SK-N-SH (cell line): ENCODE data around the gene LCNL1. TPM values are rescaled to one million over a fixed set of nuclear protein-coding genes. Genes with fewer than 3 reads are reported as not detected.

Experiments used
- CTCF ChIA-PET: fragments of 300-600, 350-600 bp; formaldehyde crosslinking; extraction: SDS; loops from one replicate; lab custom pipeline; 2021; lab: Yijun Ruan, JAX
- POLR2A ChIA-PET: fragments of 350-600 bp; sonication (Branson Sonifier 250); formaldehyde crosslinking; extraction: SDS; loops from one replicate; lab custom pipeline; 2020; ENCODE audit warnings: antibody characterized with exemption, inconsistent platforms; lab: Yijun Ruan, JAX
- DNase-seq: peaks from one replicate; pipeline ENCODE4 v3.0.0; 2012
- H2AFZ ChIP-seq: fragments of 200-600 bp; sonication (generic); 2 replicates; pipeline ENCODE4 v1.8.1; 2016; ENCODE audit warnings: antibody characterized with exemption, mild to moderate bottlenecking, low read depth
- H3F3A ChIP-seq: fragments of 200-600 bp; sonication (generic); replicated peaks from 2 replicates; pipeline ENCODE3; 2016; ENCODE audit warnings: antibody characterized with exemption, mild to moderate bottlenecking; ENCODE audit not compliant: insufficient read depth
- H3K27ac ChIP-seq, 2 experiments: fragments of 200-500 bp in 1 of 2; fragments of 200-600 bp in 1 of 2; sonication (Bioruptor generic) in 1 of 2; sonication (generic), shearing (Covaris generic) in 1 of 2; 2 replicates each; pipeline versions ENCODE4 v1.5.1 to v1.6.1; 2014 to 2016; ENCODE audit warnings: low read depth in 2 of 2, inconsistent platforms in 1 of 2, low read length in 1 of 2, mild to moderate bottlenecking in 1 of 2, mixed read lengths in 1 of 2
- H3K27me3 ChIP-seq: fragments of 200-600 bp; sonication (generic), shearing (Covaris generic); 2 replicates; pipeline ENCODE4 v1.6.1; 2016; ENCODE audit warnings: mixed run types; ENCODE audit not compliant: insufficient read depth
- H3K36me3 ChIP-seq, 2 experiments: fragments of 200-500 bp in 1 of 2; fragments of 200-600 bp in 1 of 2; sonication (Bioruptor generic) in 1 of 2; sonication (generic) in 1 of 2; replicated peaks in 1 of 2; 2 replicates each; pipeline versions ENCODE3 to v1.5.1; 2014 to 2016; ENCODE audit warnings: low read length in 1 of 2, mild to moderate bottlenecking in 1 of 2; ENCODE audit not compliant: insufficient read depth in 2 of 2, control insufficient read depth in 1 of 2
- H3K4me1 ChIP-seq, 2 experiments: fragments of 200-500 bp in 1 of 2; fragments of 200-600 bp in 1 of 2; sonication (Bioruptor generic) in 1 of 2; sonication (generic), shearing (Covaris generic) in 1 of 2; 2 replicates each; pipeline versions ENCODE4 v1.5.1 to v1.6.1; 2014 to 2016; ENCODE audit warnings: low read depth in 1 of 2, low read length in 1 of 2, mixed run types in 1 of 2; ENCODE audit not compliant: insufficient read depth in 2 of 2, control insufficient read depth in 1 of 2
- H3K4me2 ChIP-seq: fragments of 200-600 bp; sonication (generic), shearing (Covaris generic); 2 replicates; pipeline ENCODE4 v1.6.1; 2017; ENCODE audit warnings: mixed run types
- H3K4me3 ChIP-seq, 2 experiments: fragments of 200-500 bp in 1 of 2; fragments of 200-600 bp in 1 of 2; sonication (Bioruptor generic) in 1 of 2; sonication (generic), shearing (Covaris generic) in 1 of 2; 2 replicates each; pipeline versions ENCODE4 v1.5.1 to v1.8.1; 2014 to 2016; ENCODE audit warnings: low read depth in 2 of 2, inconsistent platforms in 1 of 2, low read length in 1 of 2, mild to moderate bottlenecking in 1 of 2, mixed read lengths in 1 of 2, moderate library complexity in 1 of 2
- H3K79me2 ChIP-seq: fragments of 200-600 bp; sonication (generic); 2 replicates; pipeline ENCODE4 v1.8.1; 2017; ENCODE audit warnings: mild to moderate bottlenecking; ENCODE audit not compliant: insufficient read depth
- H3K9ac ChIP-seq: fragments of 200-600 bp; sonication (generic); 2 replicates; pipeline ENCODE4 v1.6.1; 2017; ENCODE audit warnings: mixed run types
- H3K9me2 ChIP-seq: fragments of 200-600 bp; sonication (generic); 2 replicates; pipeline ENCODE4 v1.6.1; 2017; ENCODE audit warnings: mixed run types
- H3K9me3 ChIP-seq: fragments of 200-600 bp; sonication (generic); 2 replicates; pipeline ENCODE4 v1.6.1; 2017; ENCODE audit warnings: mixed run types, mild to moderate bottlenecking, moderate library complexity
- H4K20me1 ChIP-seq: fragments of 200-600 bp; sonication (generic); 2 replicates; pipeline ENCODE4 v1.6.1; 2017; ENCODE audit warnings: mild to moderate bottlenecking, mixed run types; ENCODE audit not compliant: insufficient read depth
- ELF1 ChIP-seq: IDR thresholded peaks from 2 replicates; pipeline ENCODE4 v1.4.0; 2012
- EP300 ChIP-seq, 2 experiments: IDR thresholded peaks; 2 replicates each; pipeline versions ENCODE4 v1.4.0 to v1.6.1; 2012; ENCODE audit warnings: borderline replicate concordance in 1 of 2, low read depth in 1 of 2, low read length in 1 of 2
- FOXM1 ChIP-seq: IDR thresholded peaks from 2 replicates; pipeline ENCODE4 v1.4.0; 2012; ENCODE audit warnings: low read depth, mild to moderate bottlenecking
- GABPA ChIP-seq: IDR thresholded peaks from 2 replicates; pipeline ENCODE4 v1.4.0; 2012; ENCODE audit warnings: low read depth, mild to moderate bottlenecking
- GATA2 ChIP-seq: sonication (generic); formaldehyde crosslinking; IDR thresholded peaks from 2 replicates; pipeline ENCODE4 v1.5.0; 2020; ENCODE audit warnings: mild to moderate bottlenecking, missing genetic modification reagents
- JUND ChIP-seq: IDR thresholded peaks from 2 replicates; pipeline ENCODE4 v1.4.0; 2012
- MEF2A ChIP-seq: IDR thresholded peaks from 2 replicates; pipeline ENCODE4 v1.4.0; 2012; ENCODE audit warnings: low read depth, borderline replicate concordance
- MXI1 ChIP-seq: IDR thresholded peaks from 2 replicates; pipeline ENCODE4 v1.6.1; 2012; ENCODE audit warnings: mild to moderate bottlenecking, low read depth, low read length, improper control_type of control experiment
- NFIC ChIP-seq: IDR thresholded peaks from 2 replicates; pipeline ENCODE4 v1.4.0; 2012; ENCODE audit warnings: borderline replicate concordance
- TAF1 ChIP-seq: IDR thresholded peaks from 2 replicates; pipeline ENCODE4 v1.6.1; 2012; ENCODE audit warnings: low read depth, mild to moderate bottlenecking, low read length, moderate library complexity, borderline replicate concordance
- TCF12 ChIP-seq: IDR thresholded peaks from 2 replicates; pipeline ENCODE4 v1.4.0; 2012
- TEAD4 ChIP-seq: IDR thresholded peaks from 2 replicates; pipeline ENCODE4 v1.4.0; 2012; ENCODE audit warnings: mild to moderate bottlenecking, borderline replicate concordance; ENCODE audit not compliant: insufficient read depth
- WGBS: methylation state at CpG from one replicate; pipeline ENCODE4 v1.1.6; 2017; ENCODE audit warnings: low lambda C conversion rate; 5-methylcytosine and 5-hydroxymethylcytosine counted together
- polyA plus RNA-seq, 3 experiments: library from polyadenylated mRNA; depleted of rRNA; stranded (reverse); fragments of >200 nt; gene quantifications; 2 replicates each; pipeline ENCODE4 v1.2.3, GENCODE V29; 2012
- TF ChIP-seq, protein P1 (sequence below): fragments of 150-350 bp; IDR thresholded peaks from 2 replicates; pipeline ENCODE4 v1.6.1; 2016; ENCODE audit warnings: mild to moderate bottlenecking, low read depth, low read length
- TF ChIP-seq, protein P2 (sequence below): IDR thresholded peaks from 2 replicates; pipeline ENCODE4; 2012
- TF ChIP-seq, protein P3 (sequence below): fragments of 200-600 bp; sonication (generic); IDR thresholded peaks from 2 replicates; pipeline ENCODE4 v1.6.1; 2017; ENCODE audit warnings: antibody characterized with exemption, mild to moderate bottlenecking, moderate library complexity
- TF ChIP-seq, protein P4 (sequence below): IDR thresholded peaks from 2 replicates; pipeline ENCODE4 v1.4.0; 2012; ENCODE audit warnings: low read depth, borderline replicate concordance
- TF ChIP-seq, protein P5 (sequence below): IDR thresholded peaks from 2 replicates; pipeline ENCODE4 v1.4.0; 2012; ENCODE audit warnings: low read depth
- TF ChIP-seq, protein P6 (sequence below): fragments of 150-350 bp; IDR thresholded peaks from 2 replicates; pipeline ENCODE4 v1.6.1; 2017; ENCODE audit warnings: antibody characterized with exemption, low read length, low read depth, borderline replicate concordance

Gene LCNL1
- polyA plus RNA-seq, 1 of the 3 experiments (the other 2 are of a cell fraction): not detected

DNA sequence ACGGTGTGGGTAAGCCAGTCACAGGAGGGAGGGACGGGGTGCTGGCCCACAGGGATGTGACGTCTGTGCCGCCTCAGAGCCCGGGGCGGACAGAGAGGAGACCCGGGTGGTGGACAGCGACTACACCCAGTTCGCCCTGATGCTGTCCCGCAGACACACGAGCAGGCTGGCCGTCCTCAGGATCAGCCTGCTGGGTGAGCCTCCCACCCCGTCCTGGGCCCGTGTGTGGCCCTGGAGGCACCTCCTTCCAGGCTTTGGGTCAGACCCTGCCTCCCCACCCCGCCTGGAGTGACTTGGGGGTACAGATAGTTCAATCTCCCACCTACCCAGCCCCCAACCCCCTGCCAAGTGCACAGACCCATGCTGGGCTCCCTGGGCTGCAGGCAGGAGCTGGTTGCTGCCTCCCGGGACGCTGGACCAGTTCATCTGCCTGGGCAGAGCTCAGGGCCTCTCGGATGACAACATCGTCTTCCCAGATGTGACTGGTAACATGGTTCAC lies 29.0 kb upstream of the LCNL1 start:
- Histone ChIP-seq H3K9me2 (no peaks in the 10 kb centered on the region), H3K4me2 (no peak overlapping the region), H3K36me3 (no peaks in the 10 kb centered on the region), H3K27me3 (no peaks in the 10 kb centered on the region), H3K4me3 (no peak overlapping the region), H2AFZ (no peak overlapping the region), H3K79me2 (no peaks in the 10 kb centered on the region), H3K9me3 (no peaks in the 10 kb centered on the region), H3K4me1 (peaks cover 0 to 25% of the 10 kb centered on the region in 2 experiments; a peak in 2 of 4 replicates), H3K27ac (no peak overlapping the region), H3K9ac (no peak overlapping the region), H4K20me1 (no peaks in the 10 kb centered on the region), H3F3A (no peaks in the 10 kb centered on the region)
- ChIA-PET CTCF (interaction anchor here (13.2 kb wide), 1 partner anchor 79 kb away, joined by 350 read pairs; the partner anchor contains the start of genes ABCA2 and FUT7), POLR2A (interaction anchor here (0.6 kb wide), 1 partner anchor 9 kb away, joined by 4 read pairs; no protein-coding TSS in a partner anchor)
- no peak for TF ChIP-seq ELF1
- no peak for TF ChIP-seq EP300 (IDR thresholded peaks at IDR 0.05; ENCODE audit: borderline replicate concordance in 1 of 2, low read depth in 1 of 2, low read length in 1 of 2)
- TF ChIP-seq, protein P1, sequence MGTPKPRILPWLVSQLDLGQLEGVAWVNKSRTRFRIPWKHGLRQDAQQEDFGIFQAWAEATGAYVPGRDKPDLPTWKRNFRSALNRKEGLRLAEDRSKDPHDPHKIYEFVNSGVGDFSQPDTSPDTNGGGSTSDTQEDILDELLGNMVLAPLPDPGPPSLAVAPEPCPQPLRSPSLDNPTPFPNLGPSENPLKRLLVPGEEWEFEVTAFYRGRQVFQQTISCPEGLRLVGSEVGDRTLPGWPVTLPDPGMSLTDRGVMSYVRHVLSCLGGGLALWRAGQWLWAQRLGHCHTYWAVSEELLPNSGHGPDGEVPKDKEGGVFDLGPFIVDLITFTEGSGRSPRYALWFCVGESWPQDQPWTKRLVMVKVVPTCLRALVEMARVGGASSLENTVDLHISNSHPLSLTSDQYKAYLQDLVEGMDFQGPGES: no peak
- TF ChIP-seq, protein P2, sequence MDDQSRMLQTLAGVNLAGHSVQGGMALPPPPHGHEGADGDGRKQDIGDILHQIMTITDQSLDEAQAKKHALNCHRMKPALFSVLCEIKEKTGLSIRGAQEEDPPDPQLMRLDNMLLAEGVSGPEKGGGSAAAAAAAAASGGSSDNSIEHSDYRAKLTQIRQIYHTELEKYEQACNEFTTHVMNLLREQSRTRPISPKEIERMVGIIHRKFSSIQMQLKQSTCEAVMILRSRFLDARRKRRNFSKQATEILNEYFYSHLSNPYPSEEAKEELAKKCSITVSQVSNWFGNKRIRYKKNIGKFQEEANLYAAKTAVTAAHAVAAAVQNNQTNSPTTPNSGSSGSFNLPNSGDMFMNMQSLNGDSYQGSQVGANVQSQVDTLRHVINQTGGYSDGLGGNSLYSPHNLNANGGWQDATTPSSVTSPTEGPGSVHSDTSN: no peak
- TF ChIP-seq MEF2A: no peak
- no peak for TF ChIP-seq GABPA
- TF ChIP-seq, protein P3, sequence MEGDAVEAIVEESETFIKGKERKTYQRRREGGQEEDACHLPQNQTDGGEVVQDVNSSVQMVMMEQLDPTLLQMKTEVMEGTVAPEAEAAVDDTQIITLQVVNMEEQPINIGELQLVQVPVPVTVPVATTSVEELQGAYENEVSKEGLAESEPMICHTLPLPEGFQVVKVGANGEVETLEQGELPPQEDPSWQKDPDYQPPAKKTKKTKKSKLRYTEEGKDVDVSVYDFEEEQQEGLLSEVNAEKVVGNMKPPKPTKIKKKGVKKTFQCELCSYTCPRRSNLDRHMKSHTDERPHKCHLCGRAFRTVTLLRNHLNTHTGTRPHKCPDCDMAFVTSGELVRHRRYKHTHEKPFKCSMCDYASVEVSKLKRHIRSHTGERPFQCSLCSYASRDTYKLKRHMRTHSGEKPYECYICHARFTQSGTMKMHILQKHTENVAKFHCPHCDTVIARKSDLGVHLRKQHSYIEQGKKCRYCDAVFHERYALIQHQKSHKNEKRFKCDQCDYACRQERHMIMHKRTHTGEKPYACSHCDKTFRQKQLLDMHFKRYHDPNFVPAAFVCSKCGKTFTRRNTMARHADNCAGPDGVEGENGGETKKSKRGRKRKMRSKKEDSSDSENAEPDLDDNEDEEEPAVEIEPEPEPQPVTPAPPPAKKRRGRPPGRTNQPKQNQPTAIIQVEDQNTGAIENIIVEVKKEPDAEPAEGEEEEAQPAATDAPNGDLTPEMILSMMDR: no peak
- TF ChIP-seq, protein P4, sequence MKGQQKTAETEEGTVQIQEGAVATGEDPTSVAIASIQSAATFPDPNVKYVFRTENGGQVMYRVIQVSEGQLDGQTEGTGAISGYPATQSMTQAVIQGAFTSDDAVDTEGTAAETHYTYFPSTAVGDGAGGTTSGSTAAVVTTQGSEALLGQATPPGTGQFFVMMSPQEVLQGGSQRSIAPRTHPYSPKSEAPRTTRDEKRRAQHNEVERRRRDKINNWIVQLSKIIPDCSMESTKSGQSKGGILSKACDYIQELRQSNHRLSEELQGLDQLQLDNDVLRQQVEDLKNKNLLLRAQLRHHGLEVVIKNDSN: no peak
- TF ChIP-seq, protein P5, sequence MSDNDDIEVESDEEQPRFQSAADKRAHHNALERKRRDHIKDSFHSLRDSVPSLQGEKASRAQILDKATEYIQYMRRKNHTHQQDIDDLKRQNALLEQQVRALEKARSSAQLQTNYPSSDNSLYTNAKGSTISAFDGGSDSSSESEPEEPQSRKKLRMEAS: no peak
- no peak for TF ChIP-seq JUND
- no peak for TF ChIP-seq FOXM1
- no peak for TF ChIP-seq TAF1
- no peak for TF ChIP-seq TEAD4
- no peak for TF ChIP-seq GATA2 (CRISPR knock-in tag)
- no peak for TF ChIP-seq NFIC
- TF ChIP-seq, protein P6, sequence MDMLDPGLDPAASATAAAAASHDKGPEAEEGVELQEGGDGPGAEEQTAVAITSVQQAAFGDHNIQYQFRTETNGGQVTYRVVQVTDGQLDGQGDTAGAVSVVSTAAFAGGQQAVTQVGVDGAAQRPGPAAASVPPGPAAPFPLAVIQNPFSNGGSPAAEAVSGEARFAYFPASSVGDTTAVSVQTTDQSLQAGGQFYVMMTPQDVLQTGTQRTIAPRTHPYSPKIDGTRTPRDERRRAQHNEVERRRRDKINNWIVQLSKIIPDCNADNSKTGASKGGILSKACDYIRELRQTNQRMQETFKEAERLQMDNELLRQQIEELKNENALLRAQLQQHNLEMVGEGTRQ: no peak
- TF ChIP-seq TCF12: no peak
- TF ChIP-seq MXI1: no peak
- no peak for DNase-seq
- 100% methylated on average over 3 of the region's 19 CpGs for WGBS
